Astrocyte (in vitro differentiated cells and primary cell): ENCODE results near the gene LRRTM4. TPM values are rescaled to one million over a fixed set of nuclear protein-coding genes. Genes with fewer than 3 reads are reported as not detected.

Experiments used
- DNase-seq: peaks from one replicate; pipeline ENCODE4 v3.0.0-alpha.2; 2010; ENCODE audit warnings: low read depth
- FAIRE-seq: peaks from 2 replicates; lab custom pipeline; 2011; peaks lifted over from hg19 to GRCh38; lab: Jason Lieb, UNC
- H2AFZ ChIP-seq: 2 replicates; pipeline ENCODE4 v1.6.0; 2012; ENCODE audit warnings: low read depth, low read length, inconsistent platforms
- H3K27ac ChIP-seq: 2 replicates; pipeline ENCODE4 v1.5.1; 2011; ENCODE audit warnings: low read depth, low read length, inconsistent platforms
- H3K27me3 ChIP-seq: 2 replicates; pipeline ENCODE4 v1.6.0; 2011; ENCODE audit warnings: low read length, inconsistent platforms; ENCODE audit not compliant: insufficient read depth
- H3K36me3 ChIP-seq: 2 replicates; pipeline ENCODE4 v1.5.1; 2011; ENCODE audit warnings: low read length, inconsistent platforms; ENCODE audit not compliant: insufficient read depth
- H3K4me1 ChIP-seq: 2 replicates; pipeline ENCODE4 v1.5.1; 2011; ENCODE audit warnings: low read length, inconsistent platforms; ENCODE audit not compliant: insufficient read depth
- H3K4me2 ChIP-seq: 2 replicates; pipeline ENCODE4 v1.6.0; 2012; ENCODE audit warnings: low read length, inconsistent platforms
- H3K4me3 ChIP-seq: 2 replicates; pipeline ENCODE4 v1.5.1; 2011; ENCODE audit warnings: low read depth, mild to moderate bottlenecking, low read length, inconsistent platforms; ENCODE audit not compliant: insufficient read depth
- H3K79me2 ChIP-seq: 2 replicates; pipeline ENCODE4 v1.6.0; 2012; ENCODE audit warnings: mild to moderate bottlenecking, low read length, inconsistent platforms; ENCODE audit not compliant: insufficient read depth
- H3K9ac ChIP-seq: 2 replicates; pipeline ENCODE4 v1.6.0; 2012; ENCODE audit warnings: mild to moderate bottlenecking, low read length, inconsistent platforms
- H3K9me3 ChIP-seq: 2 replicates; pipeline ENCODE4 v1.5.1; 2012; ENCODE audit warnings: low read depth, mild to moderate bottlenecking, low read length, inconsistent platforms; ENCODE audit not compliant: insufficient read depth
- H4K20me1 ChIP-seq: 2 replicates; pipeline ENCODE4 v1.6.0; 2012; ENCODE audit warnings: low read length, inconsistent platforms; ENCODE audit not compliant: insufficient read depth
- H3K27ac Mint-ChIP-seq: one replicate; pipeline ENCODE4 v1.8.0; 2021; ENCODE audit warnings: mild to moderate bottlenecking, mixed read lengths; ENCODE audit not compliant: unreplicated experiment
- H3K27me3 Mint-ChIP-seq: one replicate; pipeline ENCODE4 v1.8.0; 2021; ENCODE audit warnings: low read depth, mixed read lengths; ENCODE audit not compliant: unreplicated experiment
- H3K36me3 Mint-ChIP-seq: one replicate; pipeline ENCODE4 v1.8.0; 2021; ENCODE audit warnings: low read depth, mixed read lengths; ENCODE audit not compliant: unreplicated experiment
- H3K4me1 Mint-ChIP-seq: one replicate; pipeline ENCODE4 v1.8.0; 2021; ENCODE audit warnings: low read depth, mixed read lengths; ENCODE audit not compliant: unreplicated experiment
- H3K4me3 Mint-ChIP-seq: one replicate; pipeline ENCODE4 v1.8.0; 2021; ENCODE audit warnings: mild to moderate bottlenecking, moderate library complexity, mixed read lengths; ENCODE audit not compliant: unreplicated experiment
- H3K9me3 Mint-ChIP-seq: one replicate; pipeline ENCODE4 v1.8.0; 2021; ENCODE audit warnings: mild to moderate bottlenecking, mixed read lengths; ENCODE audit not compliant: unreplicated experiment
- CTCF ChIP-seq: IDR thresholded peaks from 2 replicates; pipeline ENCODE4 v1.5.1; 2011; ENCODE audit warnings: low read depth, mild to moderate bottlenecking, inconsistent platforms, low read length, moderate library complexity; ENCODE audit not compliant: insufficient read depth
- EZH2 ChIP-seq: IDR thresholded peaks from 2 replicates; pipeline ENCODE4 v1.6.1; 2012; ENCODE audit warnings: mild to moderate bottlenecking, low read length, inconsistent platforms; ENCODE audit not compliant: insufficient read depth
- total RNA-seq: library from RNA; stranded (reverse); gene quantifications from 2 replicates; pipeline ENCODE4 v1.2.1, GENCODE V29; 2021

Gene LRRTM4
- total RNA-seq, 1 donor from 2014 or later, result 0.59 TPM

DNA sequence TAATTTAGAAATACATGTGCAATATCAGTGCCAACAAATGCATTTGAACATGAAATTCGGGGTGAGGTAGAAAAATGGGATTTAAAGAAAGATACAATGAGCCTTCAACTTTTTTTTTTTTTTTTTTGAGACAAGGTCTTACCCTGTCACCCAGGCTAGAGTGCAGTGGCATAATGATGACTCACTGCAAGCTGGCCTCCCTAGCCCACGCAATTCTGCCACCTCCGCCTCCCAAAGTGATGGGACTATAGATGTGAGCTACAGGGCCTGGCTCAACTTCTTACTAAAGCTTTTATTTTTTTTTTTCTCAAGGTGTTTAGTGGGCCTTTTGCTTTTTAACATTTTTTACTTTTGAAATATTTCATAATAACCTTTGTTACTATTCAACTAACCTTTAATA, 365.6 kb downstream of the LRRTM4 start:
- H3K27me3 Mint-ChIP-seq, result no peaks in the 10 kb centered on the region

GRCh38 chr2:77155511-77155910, 366.7 kb downstream of the LRRTM4 start:
- Histone ChIP-seq H2AFZ (no peak overlapping the region), H3K27me3 (no peaks in the 10 kb centered on the region), H3K9me3 (no peaks in the 10 kb centered on the region), H3K4me3 (no peak overlapping the region), H4K20me1 (no peaks in the 10 kb centered on the region), H3K4me2 (no peak overlapping the region), H3K4me1 (no peaks in the 10 kb centered on the region), H3K79me2 (no peaks in the 10 kb centered on the region), H3K27ac (no peak overlapping the region), H3K36me3 (no peaks in the 10 kb centered on the region), H3K9ac (no peak overlapping the region)
- H3K27ac Mint-ChIP-seq, result no peak overlapping the region
- DNase-seq, result no peak
- H3K36me3 Mint-ChIP-seq, result no peaks in the 10 kb centered on the region
- FAIRE-seq, result no peak
- H3K9me3 Mint-ChIP-seq, result no peaks in the 10 kb centered on the region
- no peak overlapping the region for H3K4me3 Mint-ChIP-seq
- H3K4me1 Mint-ChIP-seq, result no peaks in the 10 kb centered on the region
- no peaks in the 10 kb centered on the region for H3K27me3 Mint-ChIP-seq
- TF ChIP-seq CTCF (no peak), EZH2 (no peak)

More for the DNA sequence above, 365.6 kb downstream of the LRRTM4 start:
- Mint-ChIP-seq H3K36me3 (no peaks in the 10 kb centered on the region), H3K27ac (no peak overlapping the region), H3K9me3 (peaks cover 3% of the 10 kb centered on the region), H3K4me1 (no peaks in the 10 kb centered on the region), H3K4me3 (no peak overlapping the region)
- FAIRE-seq, result no peak
- no peaks in the 10 kb centered on the region for H3K27me3 ChIP-seq
- no peaks in the 10 kb centered on the region for H3K9me3 ChIP-seq
- no peak overlapping the region for H3K27ac ChIP-seq
- H3K4me2 ChIP-seq, result no peak overlapping the region
- H3K36me3 ChIP-seq, result no peaks in the 10 kb centered on the region
- no peaks in the 10 kb centered on the region for H3K4me1 ChIP-seq
- no peak for TF ChIP-seq CTCF
- no peak for TF ChIP-seq EZH2
- H4K20me1 ChIP-seq, result no peaks in the 10 kb centered on the region
- DNase-seq, result no peak
- H2AFZ ChIP-seq, result no peak overlapping the region
- H3K4me3 ChIP-seq, result no peak overlapping the region
- no peaks in the 10 kb centered on the region for H3K79me2 ChIP-seq
- H3K9ac ChIP-seq, result no peak overlapping the region

DNA sequence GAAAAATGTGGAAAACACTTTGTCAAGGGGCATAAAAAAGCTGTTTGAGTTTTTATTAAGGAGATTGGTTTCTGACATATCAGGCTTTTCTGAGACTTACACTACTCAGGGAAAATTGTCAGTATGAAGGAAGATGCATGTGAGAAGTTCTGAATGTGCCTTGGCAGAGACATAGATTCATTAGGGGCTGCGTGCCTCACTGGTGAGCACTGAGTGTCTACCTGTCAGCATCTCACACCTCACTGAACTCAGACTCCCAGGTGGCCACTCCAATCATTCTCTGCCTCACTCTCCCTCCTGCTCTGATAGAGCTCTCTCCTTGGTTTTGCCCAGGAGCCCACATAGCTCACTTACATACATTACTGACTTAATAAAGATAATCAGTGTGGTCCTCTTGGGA, 372.6 kb downstream of the LRRTM4 start:
- no peak overlapping the region for H3K27ac ChIP-seq
- Mint-ChIP-seq H3K27me3 (no peaks in the 10 kb centered on the region), H3K4me1 (no peaks in the 10 kb centered on the region), H3K4me3 (no peak overlapping the region), H3K36me3 (no peaks in the 10 kb centered on the region), H3K9me3 (no peaks in the 10 kb centered on the region), H3K27ac (no peak overlapping the region)
- H3K27me3 ChIP-seq, result no peaks in the 10 kb centered on the region
- no peaks in the 10 kb centered on the region for H3K36me3 ChIP-seq
- H3K4me3 ChIP-seq, result no peak overlapping the region
- no peaks in the 10 kb centered on the region for H4K20me1 ChIP-seq
- H3K9me3 ChIP-seq, result peaks cover 3% of the 10 kb centered on the region
- DNase-seq, result no peak
- no peak overlapping the region for H3K9ac ChIP-seq
- H3K79me2 ChIP-seq, result no peaks in the 10 kb centered on the region
- H2AFZ ChIP-seq, result no peak overlapping the region
- TF ChIP-seq EZH2 (no peak), CTCF (no peak)
- no peak for FAIRE-seq
- no peak overlapping the region for H3K4me2 ChIP-seq
- H3K4me1 ChIP-seq, result no peaks in the 10 kb centered on the region
